Testis (tissue), 3 donors: ENCODE data around the gene KRT13. TPM values are rescaled to one million over a fixed set of nuclear protein-coding genes. Genes with fewer than 3 reads are reported as not detected.
A peak's percentile ranks its signal among the peaks of the same experiment; 100 is the strongest.

Source experiments
- DNase-seq: peaks from one replicate; pipeline ENCODE4 v3.0.0-alpha.2; 2019
- H3K27ac ChIP-seq, 2 donors: fragments of 200-600 bp; sonication (generic); one replicate each; pipeline ENCODE4 v1.5.1; 2019
- H3K27me3 ChIP-seq: fragments of 200-600 bp; sonication (generic); one replicate; pipeline ENCODE4 v1.5.1; 2019
- H3K36me3 ChIP-seq: fragments of 200-600 bp; sonication (generic); one replicate; pipeline ENCODE4 v1.5.1; 2017; ENCODE audit warnings: low read depth; ENCODE audit errors: missing control alignments
- H3K4me1 ChIP-seq: fragments of 200-600 bp; sonication (generic); one replicate; pipeline ENCODE4 v1.5.1; 2019
- H3K4me3 ChIP-seq, 2 donors: fragments of 200-600 bp; sonication (generic); one replicate each; pipeline ENCODE4 v1.5.1; 2017 to 2019
- H3K9me3 ChIP-seq: fragments of 200-600 bp; sonication (generic); one replicate; pipeline ENCODE4 v1.5.1; 2017
- POLR2A ChIP-seq: fragments of 450-650 bp; IDR thresholded peaks from one replicate; pipeline ENCODE4 v1.6.1; 2017; ENCODE audit warnings: antibody characterized with exemption, mild to moderate bottlenecking, moderate library complexity
- WGBS, 2 donors: methylation state at CpG; one replicate each; pipeline ENCODE4 v1.1.5; 2018; 5-methylcytosine and 5-hydroxymethylcytosine counted together
- intact Hi-C: fragments of 100-400 bp; cut with DNase I; formaldehyde crosslinking; loops from one replicate; pipeline ENCODE4 v1.15.1; 2023; ENCODE audit warnings: low total_unique reads
- polyA plus RNA-seq: library from polyadenylated mRNA; stranded (reverse); fragments of 350-450 nt; fragmentation: Illumina TruSeq; extraction: RNeasy Lipid Tissue Mini Kit (QIAGEN cat#74804); gene quantifications from one replicate; pipeline ENCODE4 v1.2.3, GENCODE V29; 2014; ENCODE audit warnings: low read depth, low replicate concordance; ENCODE audit not compliant: insufficient read depth
- total RNA-seq, 2 donors: library from RNA; depleted of rRNA; stranded (reverse); fragments of >200 nt; gene quantifications; one replicate each; pipeline ENCODE4 v1.2.3, GENCODE V29; 2016
- TF ChIP-seq, protein P1 (sequence below), 3 experiments: fragments of 450-650 bp in 2 of 3; fragments of 200-600 bp in 1 of 3; sonication (generic) in 1 of 3; IDR thresholded peaks; one replicate each; pipeline ENCODE4 v1.5.1; 2016 to 2019; ENCODE audit warnings: antibody characterized with exemption in 3 of 3, mild to moderate bottlenecking in 2 of 3, moderate library complexity in 1 of 3

Gene KRT13
- total and polyA plus RNA-seq, 3 donors from 2014 or later: 2.4 to 21.4 (median 7.7) TPM

DNA sequence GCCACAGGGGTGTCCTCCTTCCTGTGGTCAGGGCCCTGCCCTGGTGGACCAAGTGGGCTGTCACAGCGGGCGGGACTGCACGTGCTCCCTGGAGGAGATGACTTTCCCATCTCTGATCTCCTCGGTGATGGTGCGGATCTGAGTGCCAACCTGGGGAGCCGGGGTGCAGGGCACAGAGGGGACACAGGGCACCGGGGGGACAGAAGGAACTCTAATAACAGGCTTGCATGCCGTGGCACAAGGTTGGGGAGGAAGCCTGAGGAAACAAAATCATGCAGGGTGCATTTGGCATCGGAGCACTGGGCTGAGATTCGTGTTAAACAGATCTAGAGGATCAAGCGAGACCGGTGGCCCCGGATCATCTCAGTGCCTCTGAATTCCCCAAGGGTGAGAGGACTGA lies 19.1 kb downstream of the KRT13 start:
- Histone ChIP-seq H3K36me3 (no peaks in the 10 kb centered on the region), H3K4me1 (no peaks in the 10 kb centered on the region), H3K4me3 (peak overlapping the region in 1 of 2 donors; percentile 10), H3K27ac (no peak overlapping the region), H3K9me3 (no peaks in the 10 kb centered on the region), H3K27me3 (no peaks in the 10 kb centered on the region)
- TF ChIP-seq, protein P1, sequence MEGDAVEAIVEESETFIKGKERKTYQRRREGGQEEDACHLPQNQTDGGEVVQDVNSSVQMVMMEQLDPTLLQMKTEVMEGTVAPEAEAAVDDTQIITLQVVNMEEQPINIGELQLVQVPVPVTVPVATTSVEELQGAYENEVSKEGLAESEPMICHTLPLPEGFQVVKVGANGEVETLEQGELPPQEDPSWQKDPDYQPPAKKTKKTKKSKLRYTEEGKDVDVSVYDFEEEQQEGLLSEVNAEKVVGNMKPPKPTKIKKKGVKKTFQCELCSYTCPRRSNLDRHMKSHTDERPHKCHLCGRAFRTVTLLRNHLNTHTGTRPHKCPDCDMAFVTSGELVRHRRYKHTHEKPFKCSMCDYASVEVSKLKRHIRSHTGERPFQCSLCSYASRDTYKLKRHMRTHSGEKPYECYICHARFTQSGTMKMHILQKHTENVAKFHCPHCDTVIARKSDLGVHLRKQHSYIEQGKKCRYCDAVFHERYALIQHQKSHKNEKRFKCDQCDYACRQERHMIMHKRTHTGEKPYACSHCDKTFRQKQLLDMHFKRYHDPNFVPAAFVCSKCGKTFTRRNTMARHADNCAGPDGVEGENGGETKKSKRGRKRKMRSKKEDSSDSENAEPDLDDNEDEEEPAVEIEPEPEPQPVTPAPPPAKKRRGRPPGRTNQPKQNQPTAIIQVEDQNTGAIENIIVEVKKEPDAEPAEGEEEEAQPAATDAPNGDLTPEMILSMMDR (IDR thresholded peaks at IDR 0.05): no peak
- no peak for TF ChIP-seq POLR2A
- intact Hi-C loops: no loop called here
- DNase-seq: no peak
- WGBS, 2 donors: 54 to 95% methylated on average over 10 to 13 of the region's 13 CpGs

DNA sequence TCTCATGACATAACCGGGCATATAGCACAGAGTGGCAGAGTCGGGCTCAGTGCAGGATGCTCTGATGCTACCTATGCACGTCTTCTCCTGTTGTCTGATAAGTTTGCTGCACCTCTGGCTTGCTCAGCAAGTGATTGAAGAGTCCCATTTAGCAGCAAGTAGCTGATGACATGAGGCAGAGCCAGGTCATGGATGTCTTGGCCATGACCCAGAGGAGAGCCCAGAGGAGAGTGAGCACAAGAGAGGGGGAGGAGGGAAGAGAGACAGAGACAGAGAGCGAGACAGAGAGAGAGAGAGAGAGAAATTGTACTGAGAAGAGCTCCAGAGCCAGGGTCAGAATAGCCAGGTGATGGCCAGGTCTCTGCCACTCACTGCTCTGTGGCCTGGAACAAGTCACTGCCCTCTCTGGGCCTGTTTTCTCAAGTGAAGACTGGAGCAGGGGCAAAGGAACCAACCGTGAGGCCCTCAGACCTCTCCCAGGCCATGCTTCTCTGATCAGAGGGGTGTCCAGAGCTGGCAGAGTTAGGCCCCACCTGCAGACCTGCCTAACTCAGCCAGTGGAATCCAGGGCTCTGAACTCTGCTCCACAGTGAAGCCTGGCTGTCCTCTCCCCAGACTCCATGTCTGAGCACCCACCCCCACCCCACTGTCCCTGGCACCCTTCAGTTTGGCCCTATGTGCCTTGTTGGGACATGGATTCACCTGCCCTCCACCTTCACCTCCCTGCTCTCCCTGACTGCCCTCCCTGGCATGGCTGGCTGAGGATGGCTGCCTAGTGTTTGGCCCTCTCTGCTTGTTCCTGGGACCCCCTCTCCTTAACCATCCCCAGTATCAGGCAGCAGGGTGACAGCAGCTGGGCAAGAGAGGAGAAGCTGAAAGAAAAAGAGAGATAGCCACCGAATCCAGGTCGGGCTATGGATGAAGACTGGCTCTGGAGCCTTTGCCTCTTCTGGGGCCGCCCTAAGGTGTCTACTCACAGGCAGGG lies 20.2 kb downstream of the KRT13 start:
- no peak overlapping the region for H3K27ac ChIP-seq
- no peaks in the 10 kb centered on the region for H3K27me3 ChIP-seq
- no peaks in the 10 kb centered on the region for H3K4me1 ChIP-seq
- WGBS, 2 donors: 93% methylated on average over 8 of the region's 8 CpGs
- intact Hi-C loops: no loop called here
- DNase-seq: no peak
- H3K9me3 ChIP-seq: no peaks in the 10 kb centered on the region
- H3K36me3 ChIP-seq: no peaks in the 10 kb centered on the region
- H3K4me3 ChIP-seq: no peak overlapping the region
- TF ChIP-seq, protein P1 (IDR thresholded peaks at IDR 0.05): no peak
- no peak for TF ChIP-seq POLR2A

- WGBS, 2 donors: 76 to 88% methylated on average over 7 of the region's 7 CpGs
These were observed 21.2 kb downstream of the KRT13 start for GRCh38 chr17:41483991-41484826.

DNA sequence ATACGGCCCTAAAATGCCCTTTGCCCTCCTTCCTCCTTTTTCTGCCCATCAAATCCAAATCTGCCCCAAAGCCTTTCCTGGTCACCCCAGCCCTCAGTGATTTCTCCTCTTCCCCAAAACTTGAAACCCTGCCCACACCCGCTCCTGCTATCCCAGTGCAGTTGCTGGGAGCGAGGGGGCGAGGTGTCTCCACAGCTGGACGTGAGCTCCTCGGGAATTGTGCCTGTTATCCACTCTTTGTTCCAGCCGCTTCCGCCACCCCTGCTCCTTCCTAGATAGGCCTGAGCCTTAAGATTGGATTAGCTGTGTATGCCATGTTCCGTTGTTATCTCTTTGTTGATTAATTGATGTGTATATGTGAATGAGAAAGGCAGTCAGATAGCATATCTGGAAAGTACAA lies 21.9 kb downstream of the KRT13 start:
- DNase-seq: no peak
- no peaks in the 10 kb centered on the region for H3K9me3 ChIP-seq
- 66 to 72% methylated on average over 9 of the region's 9 CpGs for WGBS, 2 donors
- intact Hi-C loops: no loop called here
- H3K36me3 ChIP-seq: no peaks in the 10 kb centered on the region
- no peak overlapping the region for H3K27ac ChIP-seq
- no peaks in the 10 kb centered on the region for H3K27me3 ChIP-seq
- no peak overlapping the region for H3K4me3 ChIP-seq
- no peaks in the 10 kb centered on the region for H3K4me1 ChIP-seq
- TF ChIP-seq POLR2A: no peak
- TF ChIP-seq, protein P1 (IDR thresholded peaks at IDR 0.05): no peak

More at GRCh38 chr17:41483991-41484826, 21.2 kb downstream of the KRT13 start:
- no peaks in the 10 kb centered on the region for H3K4me1 ChIP-seq
- no peaks in the 10 kb centered on the region for H3K27me3 ChIP-seq
- intact Hi-C loops: no loop called here
- no peaks in the 10 kb centered on the region for H3K36me3 ChIP-seq
- no peak overlapping the region for H3K27ac ChIP-seq
- H3K4me3 ChIP-seq: no peak overlapping the region
- H3K9me3 ChIP-seq: no peaks in the 10 kb centered on the region
- TF ChIP-seq, protein P1 (IDR thresholded peaks at IDR 0.05): no peak
- no peak for TF ChIP-seq POLR2A
- DNase-seq: no peak
